IMR-90 (cell line): ENCODE data around the gene TNFRSF21. TPM values are rescaled to one million over a fixed set of nuclear protein-coding genes. Genes with fewer than 3 reads are reported as not detected.

Experiments
- ATAC-seq: fragments of 200-7000 bp; cut with Tn5 transposase; 2 replicates; pipeline ENCODE4 v1.9.1; 2020; ENCODE audit warnings: low read depth, mild to moderate bottlenecking, moderate library complexity
- BruUV-seq: library from RNA; stranded (reverse); fragments of 400-500 nt; replicated peaks from 2 replicates; lab custom pipeline; 2021; lab: Mats Ljungman, UMichigan
- CTCF ChIA-PET: fragments of 300-600 bp; formaldehyde crosslinking; extraction: SDS; loops from one replicate; lab custom pipeline; 2021; ENCODE audit warnings: antibody characterized with exemption; lab: Yijun Ruan, JAX
- POLR2A ChIA-PET: fragments of 300-600 bp; sonication (Branson Sonifier 250); formaldehyde crosslinking; loops from one replicate; lab custom pipeline; 2022; ENCODE audit warnings: antibody characterized with exemption; ENCODE audit not compliant: unreplicated experiment; lab: Charles Lee
- DNase-seq: peaks from one replicate; pipeline ENCODE4 v3.0.0; 2013
- H2AFZ ChIP-seq: replicated peaks from 2 replicates; pipeline ENCODE3; 2013; ENCODE audit warnings: low read length, mild to moderate bottlenecking; ENCODE audit not compliant: poor library complexity
- H2AK5ac ChIP-seq: 2 replicates; pipeline ENCODE4 v1.6.1; 2013; ENCODE audit warnings: low read depth, low read length, inconsistent platforms
- H2AK9ac ChIP-seq: replicated peaks from 2 replicates; pipeline ENCODE3; 2013; ENCODE audit warnings: mild to moderate bottlenecking, low read depth, low read length, moderate library complexity; ENCODE audit not compliant: poor library complexity
- H2BK120ac ChIP-seq: 2 replicates; pipeline ENCODE4 v1.6.1; 2013; ENCODE audit warnings: low read depth, low read length, inconsistent platforms
- H2BK15ac ChIP-seq: 3 replicates; pipeline ENCODE4 v1.6.1; 2013; ENCODE audit warnings: low read depth, low read length, inconsistent platforms
- H2BK20ac ChIP-seq: 2 replicates; pipeline ENCODE4 v1.6.1; 2013; ENCODE audit warnings: low read depth, mild to moderate bottlenecking, inconsistent platforms, low read length, moderate library complexity
- H2BK5ac ChIP-seq: 2 replicates; pipeline ENCODE4 v1.6.1; 2013; ENCODE audit warnings: mild to moderate bottlenecking, low read depth, low read length, inconsistent platforms; ENCODE audit not compliant: poor library complexity, severe bottlenecking
- H3K14ac ChIP-seq: replicated peaks from 2 replicates; pipeline ENCODE4 v1.6.1; 2013; ENCODE audit warnings: low read depth, low read length, inconsistent platforms
- H3K18ac ChIP-seq: 2 replicates; pipeline ENCODE4 v1.6.1; 2013; ENCODE audit warnings: low read depth, low read length, control low read depth
- H3K23ac ChIP-seq: 2 replicates; pipeline ENCODE4 v1.6.1; 2013; ENCODE audit warnings: low read depth, low read length, inconsistent platforms
- H3K27ac ChIP-seq: 2 replicates; pipeline ENCODE4 v1.5.1; 2013; ENCODE audit warnings: mild to moderate bottlenecking, control low read depth, low read length; ENCODE audit not compliant: insufficient read depth
- H3K27me3 ChIP-seq: 2 replicates; pipeline ENCODE4 v1.6.1; 2013; ENCODE audit warnings: low read length; ENCODE audit not compliant: control insufficient read depth, insufficient read depth
- H3K36me3 ChIP-seq: 2 replicates; pipeline ENCODE4 v1.6.1; 2013; ENCODE audit warnings: low read length, mixed read lengths; ENCODE audit not compliant: control insufficient read depth, insufficient read depth
- H3K4ac ChIP-seq: 2 replicates; pipeline ENCODE4 v1.6.1; 2013; ENCODE audit warnings: low read depth, low read length, inconsistent platforms
- H3K4me1 ChIP-seq: 2 replicates; pipeline ENCODE4 v1.6.1; 2013; ENCODE audit warnings: low read length, mixed read lengths; ENCODE audit not compliant: control insufficient read depth, insufficient read depth
- H3K4me2 ChIP-seq: 2 replicates; pipeline ENCODE4 v1.6.1; 2013; ENCODE audit warnings: low read depth, mild to moderate bottlenecking, control low read depth, low read length, moderate library complexity
- H3K4me3 ChIP-seq: 2 replicates; pipeline ENCODE4 v1.5.1; 2013; ENCODE audit warnings: low read depth, mild to moderate bottlenecking, control low read depth, low read length, moderate library complexity; ENCODE audit not compliant: insufficient read depth
- H3K56ac ChIP-seq: 2 replicates; pipeline ENCODE4 v1.6.1; 2013; ENCODE audit warnings: low read length, inconsistent platforms; ENCODE audit not compliant: insufficient read depth; ENCODE audit errors: extremely low read depth
- H3K79me1 ChIP-seq, 2 experiments: 2 replicates each; pipeline ENCODE4 v1.6.1; 2013; ENCODE audit warnings: low read length in 2 of 2, inconsistent platforms in 1 of 2, low read depth in 1 of 2
- H3K9ac ChIP-seq: 2 replicates; pipeline ENCODE4 v1.6.1; 2013; ENCODE audit warnings: low read depth, low read length, control low read depth
- H3K9me1 ChIP-seq: 2 replicates; pipeline ENCODE4 v1.6.1; 2013; ENCODE audit warnings: low read length, inconsistent platforms; ENCODE audit not compliant: insufficient read depth
- H3K9me3 ChIP-seq: 2 replicates; pipeline ENCODE4 v1.6.1; 2013; ENCODE audit warnings: low read length; ENCODE audit not compliant: control insufficient read depth, insufficient read depth
- H4K20me1 ChIP-seq: 2 replicates; pipeline ENCODE4 v1.6.1; 2013; ENCODE audit warnings: low read length, inconsistent platforms; ENCODE audit not compliant: insufficient read depth
- H4K5ac ChIP-seq: 2 replicates; pipeline ENCODE4 v1.6.1; 2013; ENCODE audit warnings: mild to moderate bottlenecking, low read depth, low read length, control low read depth
- H4K8ac ChIP-seq, 2 experiments: 2 replicates each; pipeline ENCODE4 v1.6.1; 2013; ENCODE audit warnings: low read depth in 2 of 2, low read length in 2 of 2, control low read depth in 1 of 2, inconsistent platforms in 1 of 2
- H4K91ac ChIP-seq: 2 replicates; pipeline ENCODE4 v1.6.1; 2013; ENCODE audit warnings: low read depth, low read length, inconsistent platforms; ENCODE audit not compliant: insufficient read depth
- BHLHE40 ChIP-seq: fragments of 150-350 bp; IDR thresholded peaks from 2 replicates; pipeline ENCODE4 v1.6.1; 2016; ENCODE audit warnings: mild to moderate bottlenecking, low read depth, low read length
- CHD1 ChIP-seq: IDR thresholded peaks from 2 replicates; pipeline ENCODE4 v1.6.1; 2012; ENCODE audit warnings: low read depth, low read length, improper control_type of control experiment
- CTCF ChIP-seq: conservative IDR thresholded peaks from 2 replicates; pipeline ENCODE4 v1.5.1; 2012; ENCODE audit warnings: mild to moderate bottlenecking, low read depth, low read length, improper control_type of control experiment
- MAZ ChIP-seq: IDR thresholded peaks from 2 replicates; pipeline ENCODE4 v1.6.1; 2012; ENCODE audit warnings: low read depth, mild to moderate bottlenecking, low read length, improper control_type of control experiment, moderate library complexity, borderline replicate concordance
- NFE2L2 ChIP-seq: fragments of 150-350 bp; IDR thresholded peaks from 2 replicates; pipeline ENCODE4 v1.6.1; 2016; ENCODE audit warnings: low read depth, mild to moderate bottlenecking, low read length
- POLR2A ChIP-seq: IDR thresholded peaks from 2 replicates; pipeline ENCODE4 v1.6.1; 2012; ENCODE audit warnings: mild to moderate bottlenecking, low read depth, low read length
- RCOR1 ChIP-seq: IDR thresholded peaks from 2 replicates; pipeline ENCODE4 v1.6.1; 2012; ENCODE audit warnings: mild to moderate bottlenecking, low read length, improper control_type of control experiment; ENCODE audit not compliant: insufficient replicate concordance
- USF2 ChIP-seq: fragments of 150-350 bp; IDR thresholded peaks from 2 replicates; pipeline ENCODE4 v1.6.1; 2017; ENCODE audit warnings: mild to moderate bottlenecking, antibody characterized with exemption, low read length, low read depth
- WGBS, 2 experiments: methylation state at CpG; one replicate each; pipeline versions ENCODE4 v1.1.5 to v1.1.7; 2013; ENCODE audit warnings: missing lambda C conversion rate in 2 of 2; ENCODE audit not compliant: insufficient read length in 1 of 2; ENCODE audit errors: extremely low coverage in 2 of 2; 5-methylcytosine and 5-hydroxymethylcytosine counted together
- dilution Hi-C: fragments of 300-500 bp; cut with HindIII; formaldehyde crosslinking; loops from one replicate; pipeline ENCODE4 v1.14.3; 2018; ENCODE audit warnings: low sequenced_read_pairs; ENCODE audit not compliant: unreplicated experiment
- in situ Hi-C: fragments of 300-500 bp; cut with MboI; formaldehyde crosslinking; loops from 3 replicates; pipeline ENCODE4 v1.14.3; 2019; ENCODE audit warnings: low sequenced_read_pairs, inconsistent platforms, mixed read lengths
- intact Hi-C: fragments of 100-400 bp; cut with micrococcal nuclease; formaldehyde crosslinking; loops from 2 replicates; pipeline ENCODE4 v1.10.0; 2022
- polyA plus RNA-seq, 3 experiments: library from polyadenylated mRNA; depleted of rRNA; stranded (reverse); fragments of >200 nt; gene quantifications; 2 replicates each; pipeline ENCODE4 v1.2.3, GENCODE V29; 2012; ENCODE audit warnings: low replicate concordance in 1 of 3
- total RNA-seq: library from RNA; depleted of rRNA; stranded (reverse); fragments of >200 nt; gene quantifications from 2 replicates; pipeline ENCODE4 v1.2.3, GENCODE V29; 2012
- TF ChIP-seq, protein P1 (sequence below): fragments of 150-350 bp; IDR thresholded peaks from 2 replicates; pipeline ENCODE4 v1.6.1; 2016; ENCODE audit warnings: low read depth, mild to moderate bottlenecking, low read length, moderate library complexity, borderline replicate concordance

The TNFRSF21 gene
- total and polyA plus RNA-seq, 2 of the 4 experiments (the other 2 are of a cell fraction), result 2.9 to 6.9 TPM

DNA sequence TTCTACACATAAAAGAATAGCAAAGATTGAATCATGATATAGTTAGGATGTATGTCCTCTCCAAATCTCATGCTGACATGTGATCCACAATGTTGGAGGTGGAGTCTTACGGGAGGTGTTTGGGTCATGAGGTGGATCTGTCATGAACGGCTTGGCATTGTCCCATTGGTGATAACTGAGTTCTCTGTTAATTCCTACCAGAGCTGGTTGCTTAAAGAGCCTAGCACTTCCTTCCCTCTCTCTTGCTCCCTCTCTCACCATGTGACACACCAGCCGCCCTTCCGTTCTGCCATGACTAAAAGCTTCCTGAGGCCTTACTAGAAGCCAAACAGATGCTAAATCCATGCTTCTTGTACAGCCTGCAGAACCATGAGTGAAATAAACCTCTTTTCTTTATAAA is 8.3 kb downstream of the TNFRSF21 start:
- Histone ChIP-seq H3K4me3 (no peak overlapping the region), H2BK120ac (no peak overlapping the region), H4K5ac (no peak overlapping the region), H2AK5ac (no peak overlapping the region), H3K4me2 (no peak overlapping the region), H3K14ac (no peak overlapping the region), H4K8ac (no peak overlapping the region), H3K36me3 (no peaks in the 10 kb centered on the region), H3K79me1 (peaks cover 11 to 23% of the 10 kb centered on the region in 2 experiments; a peak in 3 of 4 replicates), H3K9ac (no peak overlapping the region), H3K4ac (no peak overlapping the region), H4K91ac (no peak overlapping the region), H2BK5ac (no peak overlapping the region), H3K9me3 (no peaks in the 10 kb centered on the region), H3K18ac (no peak overlapping the region), H3K27me3 (no peaks in the 10 kb centered on the region), H2AFZ (no peak overlapping the region), H3K56ac (no peak overlapping the region), H3K4me1 (no peaks in the 10 kb centered on the region), H3K23ac (no peak overlapping the region), H4K20me1 (peaks cover 3% of the 10 kb centered on the region; the same call in 1 of the 2 replicates), H3K27ac (no peak overlapping the region), H2AK9ac (no peak overlapping the region), H2BK20ac (no peak overlapping the region), H2BK15ac (no peak overlapping the region), H3K9me1 (no peaks in the 10 kb centered on the region; the same call in 1 of the 2 replicates)
- intact Hi-C loops, result no loop called here
- WGBS, 2 experiments, result 100% methylated on average over 2 of the region's 4 CpGs; no CpG with 5 or more reads in 1 of the 2 experiments
- DNase-seq, result no peak
- in situ Hi-C loops, result loop anchor here (25.0 kb wide), 1 partner anchor 464 kb away; no protein-coding TSS in a partner anchor
- ChIA-PET CTCF (no interaction called here), POLR2A (no interaction called here)
- dilution Hi-C loops, result no loop called here
- no peak for TF ChIP-seq USF2
- no peak for TF ChIP-seq RCOR1
- TF ChIP-seq POLR2A, result no peak
- TF ChIP-seq MAZ, result no peak
- no peak for TF ChIP-seq CTCF
- no peak for TF ChIP-seq CHD1
- TF ChIP-seq NFE2L2, result no peak
- TF ChIP-seq BHLHE40, result no peak
- TF ChIP-seq, protein P1, sequence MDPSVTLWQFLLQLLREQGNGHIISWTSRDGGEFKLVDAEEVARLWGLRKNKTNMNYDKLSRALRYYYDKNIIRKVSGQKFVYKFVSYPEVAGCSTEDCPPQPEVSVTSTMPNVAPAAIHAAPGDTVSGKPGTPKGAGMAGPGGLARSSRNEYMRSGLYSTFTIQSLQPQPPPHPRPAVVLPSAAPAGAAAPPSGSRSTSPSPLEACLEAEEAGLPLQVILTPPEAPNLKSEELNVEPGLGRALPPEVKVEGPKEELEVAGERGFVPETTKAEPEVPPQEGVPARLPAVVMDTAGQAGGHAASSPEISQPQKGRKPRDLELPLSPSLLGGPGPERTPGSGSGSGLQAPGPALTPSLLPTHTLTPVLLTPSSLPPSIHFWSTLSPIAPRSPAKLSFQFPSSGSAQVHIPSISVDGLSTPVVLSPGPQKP, result no peak
- BruUV-seq, result no TSS peak
- no peak for ATAC-seq
